Stimulated activated CD8-positive, alpha-beta memory T cell treated with anti-CD3 and anti-CD28 coated beads, Interleukin-2, amount 100 ng/mL, for 48 hours (primary cell): ENCODE results near the gene HPSE2.
"Not testable (repeated sequence)": the region's sequence is repeated elsewhere in the genome, so short reads cannot be mapped to it uniquely, and the experiment has no call there.

ENCODE experiments used
- DNase-seq, 2 donors: peaks; one replicate each; pipeline ENCODE4 v3.0.0-alpha.2; 2020; ENCODE audit warnings: low read depth in 2 of 2

HPSE2 gene

DNA sequence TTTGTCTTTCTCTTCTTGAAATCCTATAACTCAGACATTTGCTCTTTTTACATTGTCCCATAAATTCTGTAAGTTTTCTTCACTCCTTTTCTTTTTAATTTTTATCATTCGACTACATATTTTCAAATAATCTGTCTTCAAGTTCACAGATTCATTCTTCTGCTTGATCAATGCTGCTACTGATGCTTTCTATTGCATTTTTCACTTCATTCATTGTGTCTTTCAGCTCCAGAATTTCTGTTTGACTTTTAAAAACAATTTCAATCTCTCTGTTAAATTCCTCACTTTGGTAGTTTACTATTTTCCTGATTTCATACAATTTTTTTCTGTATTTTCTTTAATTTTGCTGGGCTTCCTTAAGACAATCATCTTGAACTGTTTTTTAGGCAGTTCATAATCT lies 230.4 kb downstream of the HPSE2 start:
- no peak for DNase-seq

GRCh38 chr10:99004738-99005137 lies 230.9 kb downstream of the HPSE2 start:
- no peak for DNase-seq

DNA sequence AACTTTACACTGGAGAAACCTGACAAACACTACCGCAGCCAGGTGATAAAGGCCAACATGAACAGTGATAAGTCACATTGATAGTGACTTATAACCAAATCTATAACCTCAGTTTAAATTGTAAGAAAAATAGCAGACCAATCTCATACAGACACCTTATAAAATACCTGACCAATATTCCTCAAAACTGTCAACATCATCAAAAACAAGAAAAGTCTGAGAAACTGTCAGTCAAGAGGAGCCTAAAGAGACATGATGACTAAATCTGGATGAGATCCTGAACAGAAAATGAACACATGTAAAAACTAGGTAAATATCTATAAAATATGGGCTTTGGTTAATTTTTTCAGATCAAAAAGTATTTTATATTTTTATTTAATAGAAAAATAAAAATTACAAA lies 233.3 kb downstream of the HPSE2 start:
- DNase-seq, result no peak

- DNase-seq, result no peak
Measured at GRCh38 chr10:98997596-98997995, 238.1 kb downstream of the HPSE2 start.

DNA sequence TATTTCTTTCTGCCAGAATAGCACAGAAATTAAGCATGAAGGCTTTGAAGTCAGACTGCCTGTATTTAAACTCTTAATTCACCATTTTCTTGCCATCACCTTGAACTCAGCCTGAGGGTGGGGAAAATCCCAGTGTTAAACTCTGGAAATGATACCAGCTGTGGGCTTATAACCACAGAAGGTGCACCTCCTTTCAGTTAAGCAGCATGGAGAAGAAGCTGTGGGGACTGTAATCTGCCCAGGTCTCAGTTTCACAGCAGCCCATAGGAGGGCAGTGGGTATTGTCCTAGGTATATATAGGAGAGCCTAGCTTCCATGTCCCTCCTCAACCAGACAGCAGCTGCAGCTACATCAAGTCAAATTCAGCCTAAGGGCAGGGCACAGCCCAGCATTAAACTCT lies 241.6 kb downstream of the HPSE2 start:
- DNase-seq, result no peak

DNA sequence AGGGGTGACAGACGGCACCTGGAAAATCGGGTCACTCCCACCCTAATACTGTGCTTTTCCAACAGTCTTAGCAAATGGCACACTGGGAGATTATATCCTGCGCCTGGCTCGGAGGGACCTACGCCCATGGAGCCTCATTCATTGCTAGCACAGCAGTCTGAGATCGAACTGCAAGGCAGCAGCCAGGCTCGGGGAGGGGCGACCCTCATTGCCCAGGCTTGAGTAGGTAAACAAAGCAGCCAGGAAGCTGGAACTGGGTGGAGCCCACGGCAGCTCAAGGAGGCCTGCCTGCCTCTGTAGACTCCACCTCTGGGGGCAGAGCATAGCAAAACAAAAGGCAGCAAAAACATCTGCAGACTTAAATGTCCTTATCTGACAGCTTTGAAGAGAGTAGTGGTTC lies 251.9 kb downstream of the HPSE2 start:
- DNase-seq, result not testable (repeated sequence)

DNA sequence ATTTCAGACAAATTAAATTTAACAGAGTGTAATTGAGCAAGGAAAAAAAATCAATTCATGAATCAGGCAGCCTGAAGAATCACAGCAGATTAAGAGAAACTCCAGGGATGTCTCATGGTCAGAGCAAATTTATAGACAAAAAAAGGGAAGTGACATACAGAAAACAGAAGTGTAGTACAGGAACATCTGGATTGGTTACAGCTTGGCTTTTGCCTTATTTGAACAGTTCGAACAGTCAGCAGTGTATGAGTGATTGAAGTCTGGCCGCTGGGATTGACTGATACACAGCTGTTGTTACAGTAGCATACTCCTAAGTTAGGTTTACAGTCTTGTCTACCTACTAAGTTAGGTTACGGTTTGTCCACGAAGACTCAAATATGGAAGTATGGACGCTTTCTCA lies 255.3 kb downstream of the HPSE2 start:
- no peak for DNase-seq

DNA sequence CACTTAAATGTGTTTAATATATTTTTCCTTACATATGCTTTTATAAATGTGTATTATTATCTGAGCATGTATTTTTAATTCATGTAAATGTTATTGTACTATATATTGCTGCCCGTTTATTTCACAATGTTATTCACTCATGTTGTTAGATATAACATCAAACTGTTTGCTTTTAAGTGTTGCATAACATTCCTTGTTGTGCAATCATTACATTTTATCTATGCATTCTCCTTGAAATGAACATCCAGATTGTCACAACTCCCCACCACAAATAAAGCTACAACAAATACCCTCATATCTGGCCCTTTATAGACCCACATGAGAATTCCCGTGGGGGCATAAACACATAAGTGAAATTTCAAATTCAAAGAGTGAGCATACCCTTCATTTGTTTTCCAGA lies 264.2 kb downstream of the HPSE2 start:
- no peak for DNase-seq

DNA sequence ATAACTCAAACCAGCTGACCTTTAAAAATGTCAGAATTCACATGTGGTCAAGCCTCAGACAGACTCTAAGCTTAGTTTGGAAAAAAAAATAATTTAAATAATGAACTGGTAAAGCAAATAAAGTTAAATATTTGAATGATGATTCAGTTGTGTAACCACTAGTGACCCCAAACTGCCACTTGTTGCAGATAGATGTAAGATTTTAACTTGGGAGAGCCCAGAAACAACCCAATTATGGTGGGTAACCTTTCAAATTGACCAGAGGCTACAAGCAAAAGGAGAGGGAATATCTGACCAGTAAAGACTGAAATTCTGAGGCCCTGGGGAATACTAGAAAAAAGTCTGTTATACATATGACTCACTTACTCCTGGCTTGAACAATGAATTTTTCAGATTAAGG lies 268.1 kb downstream of the HPSE2 start:
- no peak for DNase-seq

DNA sequence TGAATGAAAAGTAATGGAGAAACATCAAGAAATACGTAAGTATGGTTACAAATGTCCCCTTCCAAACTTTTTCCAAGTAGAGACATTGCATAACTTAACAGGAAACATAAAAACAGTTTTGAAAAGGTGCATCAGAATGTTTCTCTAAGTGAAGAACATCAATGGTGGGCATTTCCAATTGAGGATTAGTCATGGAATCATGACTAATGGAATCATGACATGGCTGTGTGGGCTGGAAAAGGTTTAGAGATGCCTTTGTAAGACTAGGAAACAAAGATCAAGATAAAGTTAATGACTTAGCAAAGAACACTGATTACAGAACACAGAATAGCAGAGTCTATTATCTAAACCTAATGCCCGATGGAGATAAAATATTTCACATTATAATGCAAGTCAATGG lies 272.0 kb downstream of the HPSE2 start:
- no peak for DNase-seq

- DNase-seq, result no peak
Measured at GRCh38 chr10:98959379-98959778, 276.3 kb downstream of the HPSE2 start.

DNA sequence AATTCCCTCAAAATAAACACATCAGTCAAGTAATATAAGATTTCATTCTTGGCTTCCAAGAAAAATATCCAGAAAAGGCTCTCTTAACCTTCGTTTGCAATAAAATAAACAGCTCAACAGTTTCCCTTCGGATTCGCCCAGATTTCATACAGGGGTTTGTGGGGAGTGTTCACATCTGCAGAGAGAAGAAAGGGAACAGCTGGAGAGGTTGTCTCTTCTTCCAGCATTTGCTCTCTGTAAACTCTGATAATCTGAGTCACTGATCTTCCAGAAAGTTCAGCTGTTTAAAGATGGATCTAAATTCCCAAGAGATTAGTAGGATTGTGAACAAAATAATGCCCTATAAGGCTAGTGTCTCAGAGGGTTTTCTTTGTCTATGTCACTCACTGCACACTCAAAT lies 277.9 kb downstream of the HPSE2 start:
- no peak for DNase-seq

- no peak for DNase-seq
Measured at GRCh38 chr10:98956576-98957260, 278.9 kb downstream of the HPSE2 start.

DNA sequence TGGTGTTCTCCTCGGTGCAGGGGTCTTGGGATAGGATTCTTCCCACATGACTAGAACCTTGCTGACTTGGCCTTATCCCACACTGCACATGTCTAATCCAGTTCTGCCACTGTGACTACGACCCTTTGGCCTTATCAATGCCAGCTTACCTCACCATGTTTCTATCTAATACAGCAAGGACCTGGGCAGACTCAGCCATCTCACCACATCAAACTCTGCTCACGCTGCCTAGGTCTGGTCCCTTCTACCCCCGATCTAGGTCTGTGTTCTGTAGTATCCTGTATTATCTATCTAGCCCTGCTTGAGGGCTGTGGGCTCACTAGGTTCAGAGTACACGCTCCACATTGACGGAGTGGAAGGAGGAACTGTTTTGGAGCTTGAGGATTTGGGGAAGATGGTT lies 282.4 kb downstream of the HPSE2 start:
- DNase-seq, result no peak

- no peak for DNase-seq
Measured at GRCh38 chr10:98951269-98952000, 284.2 kb downstream of the HPSE2 start.

GRCh38 chr10:98950106-98950505 lies 285.5 kb downstream of the HPSE2 start:
- no peak for DNase-seq

DNA sequence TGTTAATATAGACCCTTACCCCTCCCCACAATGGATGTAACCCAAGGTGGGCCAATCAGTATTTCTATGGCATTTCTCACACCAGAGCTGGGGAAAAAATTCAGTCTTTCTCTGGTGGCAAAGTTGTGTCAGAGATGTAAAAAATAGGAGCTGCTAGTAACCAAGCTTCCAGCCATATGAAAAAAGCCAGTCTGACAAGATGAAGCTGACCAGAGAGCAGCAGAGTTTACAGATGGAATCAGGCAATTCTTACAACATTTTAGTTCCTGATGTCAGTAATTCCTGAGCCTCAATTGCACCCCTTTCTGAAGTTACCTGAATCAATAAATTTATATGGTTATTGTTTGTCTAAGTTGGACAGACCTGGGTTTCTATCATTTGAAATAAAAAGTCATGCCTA lies 286.3 kb downstream of the HPSE2 start:
- no peak for DNase-seq

DNA sequence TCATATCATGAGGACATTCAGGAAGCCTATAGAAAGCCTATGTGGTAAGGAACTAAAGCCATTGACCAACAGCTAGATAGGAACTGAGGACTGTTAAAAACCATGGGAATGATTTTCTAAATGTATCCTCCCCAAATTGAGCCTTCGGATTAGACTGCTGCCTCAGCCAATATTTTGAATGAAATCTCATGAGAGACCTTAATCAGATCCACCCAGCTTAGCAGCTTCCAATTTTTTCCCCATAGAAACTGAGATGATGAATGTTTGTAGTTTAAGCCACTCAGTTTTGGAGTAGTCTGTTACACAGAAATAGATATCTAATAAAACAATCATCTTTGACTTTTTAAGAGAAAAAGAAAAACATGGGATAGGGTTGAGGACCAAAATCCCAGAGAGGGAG lies 292.0 kb downstream of the HPSE2 start:
- no peak for DNase-seq

DNA sequence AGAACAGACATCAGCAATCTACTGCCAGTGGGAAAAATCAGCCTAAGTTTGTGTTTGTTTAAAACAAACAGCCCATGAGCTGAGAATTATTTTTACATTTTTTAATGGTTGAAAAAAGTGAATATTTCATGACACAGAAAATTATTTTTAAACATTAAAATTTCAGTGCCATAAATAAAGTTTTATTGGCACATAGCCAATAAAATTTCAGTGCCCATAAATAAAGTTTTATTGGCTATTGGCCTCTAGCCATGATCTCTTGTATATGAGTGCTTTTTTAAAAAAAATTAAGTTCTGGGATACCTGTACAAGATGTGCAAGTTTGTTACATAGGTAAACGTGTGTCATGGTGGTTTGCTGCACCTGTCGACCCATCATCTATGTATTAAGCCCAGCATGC lies 305.9 kb downstream of the HPSE2 start:
- no peak for DNase-seq

- DNase-seq, result no peak
Measured at GRCh38 chr10:98925651-98926050, 310.0 kb downstream of the HPSE2 start.

GRCh38 chr10:98924526-98924925 lies 311.1 kb downstream of the HPSE2 start:
- DNase-seq, result no peak

DNA sequence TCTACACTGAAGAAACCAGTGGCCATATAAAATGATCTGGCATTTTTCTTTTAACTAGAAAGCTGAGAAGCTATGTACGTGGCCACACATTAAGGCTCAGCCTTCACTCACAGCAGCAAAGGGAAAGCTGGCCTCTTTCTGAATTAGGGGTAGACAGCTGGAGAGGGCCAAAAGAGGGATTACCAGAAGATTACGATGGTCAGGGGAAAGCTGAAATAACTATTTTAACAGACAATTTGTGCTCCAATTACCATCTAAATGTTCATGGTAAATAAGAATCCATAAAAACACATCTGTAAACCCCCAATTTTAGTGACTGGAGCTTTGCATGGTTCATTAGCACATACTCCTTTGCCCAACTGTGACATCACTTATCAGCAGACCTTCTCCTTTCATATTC lies 314.3 kb downstream of the HPSE2 start:
- no peak for DNase-seq

DNA sequence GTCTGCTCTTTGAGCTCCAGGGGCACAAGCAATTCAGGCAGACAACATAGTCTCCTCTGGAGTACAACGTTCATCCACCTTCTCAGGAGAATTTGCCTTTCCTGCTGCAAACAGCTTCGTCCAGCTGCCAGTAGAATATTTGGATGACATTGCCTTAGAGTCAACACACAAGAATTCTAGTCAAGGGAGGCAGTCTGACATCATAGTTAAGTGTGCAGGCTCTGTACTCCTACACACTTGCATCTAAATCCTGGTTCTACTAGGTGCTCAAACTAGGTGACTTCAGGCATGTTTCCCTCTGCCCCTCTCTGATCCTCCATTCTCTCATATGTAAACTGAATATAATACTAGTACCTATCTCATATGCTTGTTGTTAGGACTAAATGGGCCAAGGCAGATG lies 314.8 kb downstream of the HPSE2 start:
- DNase-seq, result no peak

GRCh38 chr10:98920360-98920759 lies 315.3 kb downstream of the HPSE2 start:
- DNase-seq, result no peak
